ENCODE data around the gene TACC3. TPM values are rescaled to one million over a fixed set of nuclear protein-coding genes. Genes with fewer than 3 reads are reported as not detected.

TACC3 gene
- total RNA-seq, 3 donors from 2014 or later, result 4.1 to 7.8 (median 4.9) TPM

- no peaks in the 10 kb centered on the region for H3K9me3 ChIP-seq
- no peak overlapping the region for H3K27ac ChIP-seq
- no peak for DNase-seq (ENCODE audit: low spot score in 2 of 2)
- no peaks in the 10 kb centered on the region for H3K4me1 ChIP-seq
- intact Hi-C loops (cut with DNase I; ENCODE audit: low total_unique reads), result no loop called here
- H3K27me3 ChIP-seq, result no peaks in the 10 kb centered on the region
- TF ChIP-seq POLR2AphosphoS5 (IDR thresholded peaks at IDR 0.05) (no peak), POLR2A (IDR thresholded peaks at IDR 0.05) (no peak), CTCF (IDR thresholded peaks at IDR 0.05) (no peak)
- no peaks in the 10 kb centered on the region for H3K36me3 ChIP-seq
- H3K4me3 ChIP-seq, result no peak overlapping the region
Observed at GRCh38 chr4:1784395-1784788, 63.1 kb downstream of the TACC3 start.

GRCh38 chr4:1784789-1785591, 63.7 kb downstream of the TACC3 start:
- H3K36me3 ChIP-seq, result no peaks in the 10 kb centered on the region
- no peak overlapping the region for H3K4me3 ChIP-seq
- H3K4me1 ChIP-seq, result no peaks in the 10 kb centered on the region
- H3K27me3 ChIP-seq, result no peaks in the 10 kb centered on the region
- DNase-seq (ENCODE audit: low spot score in 2 of 2), result no peak
- intact Hi-C loops (cut with DNase I; ENCODE audit: low total_unique reads), result no loop called here
- H3K9me3 ChIP-seq, result no peaks in the 10 kb centered on the region
- TF ChIP-seq POLR2AphosphoS5 (IDR thresholded peaks at IDR 0.05), result no peak
- no peak for TF ChIP-seq POLR2A (IDR thresholded peaks at IDR 0.05)
- TF ChIP-seq CTCF (IDR thresholded peaks at IDR 0.05), result no peak
- no peak overlapping the region for H3K27ac ChIP-seq

GRCh38 chr4:1785592-1785991, 64.3 kb downstream of the TACC3 start:
- Histone ChIP-seq H3K4me3 (no peak overlapping the region), H3K4me1 (no peaks in the 10 kb centered on the region), H3K27me3 (no peaks in the 10 kb centered on the region), H3K27ac (no peak overlapping the region), H3K36me3 (no peaks in the 10 kb centered on the region), H3K9me3 (no peaks in the 10 kb centered on the region)
- TF ChIP-seq CTCF (IDR thresholded peaks at IDR 0.05), result no peak
- TF ChIP-seq POLR2A (IDR thresholded peaks at IDR 0.05), result no peak
- TF ChIP-seq POLR2AphosphoS5 (IDR thresholded peaks at IDR 0.05), result no peak
- intact Hi-C loops (cut with DNase I; ENCODE audit: low total_unique reads), result no loop called here
- no peak for DNase-seq (ENCODE audit: low spot score in 2 of 2)

GRCh38 chr4:1786544-1787362, 65.4 kb downstream of the TACC3 start:
- intact Hi-C loops (cut with DNase I; ENCODE audit: low total_unique reads), result loop anchor here (1.0 kb wide), 1 partner anchor 19 kb away; no protein-coding TSS in a partner anchor

More at GRCh38 chr4:1786544-1787362, 65.4 kb downstream of the TACC3 start:
- Histone ChIP-seq H3K27ac (no peak overlapping the region), H3K36me3 (no peaks in the 10 kb centered on the region), H3K27me3 (no peaks in the 10 kb centered on the region), H3K4me3 (no peak overlapping the region), H3K4me1 (no peaks in the 10 kb centered on the region), H3K9me3 (no peaks in the 10 kb centered on the region)
- TF ChIP-seq POLR2A (IDR thresholded peaks at IDR 0.05) (no peak), CTCF (IDR thresholded peaks at IDR 0.05) (no peak), POLR2AphosphoS5 (IDR thresholded peaks at IDR 0.05) (no peak)
- DNase-seq (ENCODE audit: low spot score in 2 of 2), result no peak
